Measurements from ENCODE around the gene BACH2. TPM values are rescaled to one million over a fixed set of nuclear protein-coding genes. Genes with fewer than 3 reads are reported as not detected.

Gene BACH2
- total RNA-seq, 2 donors from 2014 or later: 101 to 111 TPM

- H3K27me3 Mint-ChIP-seq (ENCODE audit: low read depth): no peaks in the 10 kb centered on the region
- peaks cover 3 to 5% of the 10 kb centered on the region in 2 donors for H3K9me3 Mint-ChIP-seq
- H3K27ac Mint-ChIP-seq: peak overlapping the region; percentile 66
- H3K4me1 Mint-ChIP-seq (ENCODE audit: low read depth): peaks cover 96% of the 10 kb centered on the region
- DNase-seq: no peak
- ATAC-seq (replicated peaks in 1 of 2): no peak
- peak overlapping the region in 1 of 2 donors; percentile 61 for H3K4me3 Mint-ChIP-seq
- peaks cover 26 to 50% of the 10 kb centered on the region in 2 donors for H3K36me3 Mint-ChIP-seq (ENCODE audit: insufficient read depth in 2 of 2)
These were observed 33.0 kb downstream of the BACH2 start for GRCh38 chr6:90263633-90264032.

- ATAC-seq (replicated peaks in 1 of 2) (no peak), DNase-seq (no peak)
- Mint-ChIP-seq H3K9me3 (peaks cover 5 to 8% of the 10 kb centered on the region in 2 donors), H3K27me3 (ENCODE audit: low read depth) (no peaks in the 10 kb centered on the region), H3K4me1 (ENCODE audit: low read depth) (peaks cover 99% of the 10 kb centered on the region), H3K36me3 (ENCODE audit: insufficient read depth in 2 of 2) (peaks cover 29 to 55% of the 10 kb centered on the region in 2 donors), H3K4me3 (peak overlapping the region; percentile 2 to 3), H3K27ac (peak overlapping the region; percentile 64)
These were observed 34.8 kb downstream of the BACH2 start for GRCh38 chr6:90261801-90262200.

GRCh38 chr6:90257486-90257738 is 39.2 kb downstream of the BACH2 start:
- H3K27ac Mint-ChIP-seq: peak overlapping the region; percentile 94
- DNase-seq (no peak), ATAC-seq (replicated peaks in 1 of 2) (no peak)
- no peak overlapping the region for H3K4me3 Mint-ChIP-seq
- H3K9me3 Mint-ChIP-seq: peaks cover 8% of the 10 kb centered on the region in 2 donors
- H3K27me3 Mint-ChIP-seq (ENCODE audit: low read depth): no peaks in the 10 kb centered on the region
- H3K36me3 Mint-ChIP-seq (ENCODE audit: insufficient read depth in 2 of 2): peaks cover 33 to 57% of the 10 kb centered on the region in 2 donors
- peaks cover 97% of the 10 kb centered on the region for H3K4me1 Mint-ChIP-seq (ENCODE audit: low read depth)

- Mint-ChIP-seq H3K4me3 (peak overlapping the region in 1 of 2 donors; percentile 50), H3K27me3 (ENCODE audit: low read depth) (no peaks in the 10 kb centered on the region), H3K27ac (peak overlapping the region; percentile 94), H3K9me3 (peaks cover 8% of the 10 kb centered on the region in 2 donors), H3K36me3 (ENCODE audit: insufficient read depth in 2 of 2) (peaks cover 31 to 53% of the 10 kb centered on the region in 2 donors), H3K4me1 (ENCODE audit: low read depth) (peaks cover 97% of the 10 kb centered on the region)
- peak; percentile 86 to 87 for ATAC-seq (replicated peaks in 1 of 2)
- peak; percentile 51 to 54 for DNase-seq
These were observed 39.8 kb downstream of the BACH2 start for GRCh38 chr6:90256698-90257485.

- peaks cover 2 to 6% of the 10 kb centered on the region in 2 donors for H3K9me3 Mint-ChIP-seq
- H3K4me3 Mint-ChIP-seq: peak overlapping the region in 1 of 2 donors; percentile 14
- ATAC-seq (replicated peaks in 1 of 2) (no peak), DNase-seq (no peak)
- no peaks in the 10 kb centered on the region for H3K27me3 Mint-ChIP-seq (ENCODE audit: low read depth)
- peaks cover 97% of the 10 kb centered on the region for H3K4me1 Mint-ChIP-seq (ENCODE audit: low read depth)
- peak overlapping the region; percentile 83 for H3K27ac Mint-ChIP-seq
- peaks cover 21 to 42% of the 10 kb centered on the region in 2 donors for H3K36me3 Mint-ChIP-seq (ENCODE audit: insufficient read depth in 2 of 2)
These were observed 43.0 kb downstream of the BACH2 start for GRCh38 chr6:90253631-90254030.

GRCh38 chr6:90251295-90251992 is 45.2 kb downstream of the BACH2 start:
- Mint-ChIP-seq H3K27me3 (ENCODE audit: low read depth) (no peaks in the 10 kb centered on the region), H3K4me1 (ENCODE audit: low read depth) (peaks cover 94% of the 10 kb centered on the region), H3K27ac (peak overlapping the region; percentile 94), H3K36me3 (ENCODE audit: insufficient read depth in 2 of 2) (peaks cover 26 to 49% of the 10 kb centered on the region in 2 donors), H3K4me3 (peak overlapping the region; percentile 20 to 73), H3K9me3 (peaks cover 1 to 3% of the 10 kb centered on the region in 2 donors)
- ATAC-seq (replicated peaks in 1 of 2) (peak; percentile 64 to 65), DNase-seq (no peak)

GRCh38 chr6:90250405-90250804 is 46.2 kb downstream of the BACH2 start:
- peak overlapping the region; percentile 66 to 70 for H3K4me3 Mint-ChIP-seq
- H3K9me3 Mint-ChIP-seq: peaks cover 1 to 2% of the 10 kb centered on the region in 2 donors
- H3K27me3 Mint-ChIP-seq (ENCODE audit: low read depth): no peaks in the 10 kb centered on the region
- no peak for ATAC-seq (replicated peaks in 1 of 2)
- no peak for DNase-seq
- H3K4me1 Mint-ChIP-seq (ENCODE audit: low read depth): peaks cover 94% of the 10 kb centered on the region
- peaks cover 18 to 43% of the 10 kb centered on the region in 2 donors for H3K36me3 Mint-ChIP-seq (ENCODE audit: insufficient read depth in 2 of 2)
- H3K27ac Mint-ChIP-seq: peak overlapping the region; percentile 98

- peaks cover 93% of the 10 kb centered on the region for H3K4me1 Mint-ChIP-seq (ENCODE audit: low read depth)
- DNase-seq: peak in 1 of 2 donors; percentile 72
- peaks cover 0 to 1% of the 10 kb centered on the region in 2 donors for H3K9me3 Mint-ChIP-seq
- H3K36me3 Mint-ChIP-seq (ENCODE audit: insufficient read depth in 2 of 2): peaks cover 14 to 42% of the 10 kb centered on the region in 2 donors
- H3K4me3 Mint-ChIP-seq: peak overlapping the region; percentile 66 to 70
- H3K27ac Mint-ChIP-seq: peak overlapping the region; percentile 98
- ATAC-seq (replicated peaks in 1 of 2): peak; percentile 47 to 72
- no peaks in the 10 kb centered on the region for H3K27me3 Mint-ChIP-seq (ENCODE audit: low read depth)
These were observed 47.2 kb downstream of the BACH2 start for GRCh38 chr6:90249458-90249857.

- peaks cover 96% of the 10 kb centered on the region for H3K4me1 Mint-ChIP-seq (ENCODE audit: low read depth)
- DNase-seq (peak; percentile 52 to 67), ATAC-seq (replicated peaks in 1 of 2) (peak; percentile 89 to 91)
- peaks cover 14 to 44% of the 10 kb centered on the region in 2 donors for H3K36me3 Mint-ChIP-seq (ENCODE audit: insufficient read depth in 2 of 2)
- peaks cover 0 to 1% of the 10 kb centered on the region in 2 donors for H3K9me3 Mint-ChIP-seq
- H3K27me3 Mint-ChIP-seq (ENCODE audit: low read depth): no peaks in the 10 kb centered on the region
- peak overlapping the region; percentile 66 to 70 for H3K4me3 Mint-ChIP-seq
- peak overlapping the region; percentile 98 for H3K27ac Mint-ChIP-seq
These were observed 47.6 kb downstream of the BACH2 start for GRCh38 chr6:90249034-90249433.

GRCh38 chr6:90247262-90247661 is 49.4 kb downstream of the BACH2 start:
- Mint-ChIP-seq H3K4me3 (no peak overlapping the region), H3K27me3 (ENCODE audit: low read depth) (no peaks in the 10 kb centered on the region), H3K9me3 (peaks cover 0 to 1% of the 10 kb centered on the region in 2 donors), H3K36me3 (ENCODE audit: insufficient read depth in 2 of 2) (peaks cover 14 to 47% of the 10 kb centered on the region in 2 donors), H3K4me1 (ENCODE audit: low read depth) (peaks cover 95% of the 10 kb centered on the region), H3K27ac (no peak overlapping the region)
- ATAC-seq (replicated peaks in 1 of 2) (no peak), DNase-seq (no peak)

- peaks cover 87% of the 10 kb centered on the region for H3K4me1 Mint-ChIP-seq (ENCODE audit: low read depth)
- H3K27me3 Mint-ChIP-seq (ENCODE audit: low read depth): no peaks in the 10 kb centered on the region
- DNase-seq: no peak
- no peaks in the 10 kb centered on the region for H3K9me3 Mint-ChIP-seq
- no peak for ATAC-seq (replicated peaks in 1 of 2)
- peaks cover 6 to 31% of the 10 kb centered on the region in 2 donors for H3K36me3 Mint-ChIP-seq (ENCODE audit: insufficient read depth in 2 of 2)
- peak overlapping the region; percentile 33 for H3K27ac Mint-ChIP-seq
- no peak overlapping the region for H3K4me3 Mint-ChIP-seq
These were observed 55.3 kb downstream of the BACH2 start for GRCh38 chr6:90241229-90241880.

- Mint-ChIP-seq H3K27me3 (ENCODE audit: low read depth) (no peaks in the 10 kb centered on the region), H3K36me3 (ENCODE audit: insufficient read depth in 2 of 2) (peaks cover 7 to 23% of the 10 kb centered on the region in 2 donors), H3K27ac (peak overlapping the region; percentile 91), H3K4me3 (peak overlapping the region; percentile 58 to 78), H3K9me3 (no peaks in the 10 kb centered on the region), H3K4me1 (ENCODE audit: low read depth) (peaks cover 88% of the 10 kb centered on the region)
- no peak for DNase-seq
- no peak for ATAC-seq (replicated peaks in 1 of 2)
These were observed 58.0 kb downstream of the BACH2 start for GRCh38 chr6:90238496-90239266.
